MCF 10A (cell line): ENCODE measurements around the gene UVSSA. TPM values are rescaled to one million over a fixed set of nuclear protein-coding genes. Genes with fewer than 3 reads are reported as not detected.

Experiments used
- BruUV-seq: library from RNA; stranded (reverse); fragments of 400-500 nt; replicated peaks from 2 replicates; lab custom pipeline; 2021; lab: Mats Ljungman, UMichigan
- CTCF ChIA-PET: fragments of 300-600 bp; sonication (Branson Sonifier 250); formaldehyde crosslinking; extraction: SDS; loops from one replicate; lab custom pipeline; 2021; ENCODE audit warnings: antibody characterized with exemption, inconsistent platforms; lab: Yijun Ruan, JAX
- POLR2A ChIA-PET: fragments of 300-600, 350-650 bp; sonication (Branson Sonifier 250); formaldehyde crosslinking; extraction: SDS; loops from one replicate; lab custom pipeline; 2020; ENCODE audit warnings: antibody characterized with exemption, inconsistent platforms; lab: Yijun Ruan, JAX
- DNase-seq: peaks from one replicate; pipeline ENCODE4 v3.0.0-alpha.2; 2018; ENCODE audit not compliant: unreplicated experiment
- H3K27ac Mint-ChIP-seq: one replicate; pipeline ENCODE4 v1.8.0; 2022; ENCODE audit warnings: mild to moderate bottlenecking, low read depth, mixed read lengths; ENCODE audit not compliant: unreplicated experiment
- H3K27me3 Mint-ChIP-seq: one replicate; pipeline ENCODE4 v1.8.0; 2022; ENCODE audit warnings: mixed read lengths; ENCODE audit not compliant: insufficient read depth, unreplicated experiment
- H3K36me3 Mint-ChIP-seq: one replicate; pipeline ENCODE4 v1.8.0; 2022; ENCODE audit warnings: mild to moderate bottlenecking, moderate library complexity, mixed read lengths; ENCODE audit not compliant: insufficient read depth, unreplicated experiment
- H3K4me1 Mint-ChIP-seq: one replicate; pipeline ENCODE4 v1.8.0; 2022; ENCODE audit warnings: mixed read lengths; ENCODE audit not compliant: insufficient read depth, unreplicated experiment
- H3K4me3 Mint-ChIP-seq: one replicate; pipeline ENCODE4 v1.8.0; 2022; ENCODE audit warnings: mild to moderate bottlenecking, moderate library complexity, mixed read lengths; ENCODE audit not compliant: unreplicated experiment
- H3K9me3 Mint-ChIP-seq: one replicate; pipeline ENCODE4 v1.8.0; 2022; ENCODE audit warnings: mixed read lengths; ENCODE audit not compliant: unreplicated experiment
- intact Hi-C: fragments of 100-400 bp; cut with micrococcal nuclease; formaldehyde crosslinking; loops from 2 replicates; pipeline ENCODE4 v1.14.1; 2022
- total RNA-seq: library from RNA; stranded (reverse); gene quantifications from 2 replicates; pipeline ENCODE4 v1.2.3, GENCODE V29; 2022
- TF ChIP-seq, protein P1 (sequence below): fragments of 200-600 bp; IDR thresholded peaks from one replicate; pipeline ENCODE4 v1.8.0; 2022; ENCODE audit warnings: antibody characterized with exemption, mild to moderate bottlenecking; ENCODE audit not compliant: unreplicated experiment

UVSSA gene
- total RNA-seq, 1 experiment from 2014 or later = 43.6 TPM

DNA sequence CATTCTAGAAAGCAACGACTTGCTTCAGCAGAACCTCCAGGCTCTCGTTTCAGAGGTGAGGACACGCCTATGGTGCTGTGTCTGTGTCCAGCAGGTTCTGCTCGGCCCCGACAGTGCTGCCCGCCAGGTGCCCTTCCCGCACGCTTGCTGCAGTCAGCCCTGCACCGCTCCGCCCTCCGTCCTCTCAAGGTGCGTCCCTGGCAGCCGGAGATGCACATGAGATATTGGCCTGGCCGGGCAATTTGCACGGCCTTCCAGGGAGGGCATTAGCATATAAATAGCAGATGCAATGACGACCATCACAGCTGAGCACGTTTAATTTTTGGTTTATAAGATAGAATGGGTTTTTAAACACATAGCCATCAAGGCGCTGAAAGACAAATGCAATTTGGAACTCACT is 14.4 kb downstream of the UVSSA start:
- BruUV-seq = no TSS peak
- no peaks in the 10 kb centered on the region for H3K27me3 Mint-ChIP-seq
- H3K4me3 Mint-ChIP-seq = no peak overlapping the region
- TF ChIP-seq, protein P1, sequence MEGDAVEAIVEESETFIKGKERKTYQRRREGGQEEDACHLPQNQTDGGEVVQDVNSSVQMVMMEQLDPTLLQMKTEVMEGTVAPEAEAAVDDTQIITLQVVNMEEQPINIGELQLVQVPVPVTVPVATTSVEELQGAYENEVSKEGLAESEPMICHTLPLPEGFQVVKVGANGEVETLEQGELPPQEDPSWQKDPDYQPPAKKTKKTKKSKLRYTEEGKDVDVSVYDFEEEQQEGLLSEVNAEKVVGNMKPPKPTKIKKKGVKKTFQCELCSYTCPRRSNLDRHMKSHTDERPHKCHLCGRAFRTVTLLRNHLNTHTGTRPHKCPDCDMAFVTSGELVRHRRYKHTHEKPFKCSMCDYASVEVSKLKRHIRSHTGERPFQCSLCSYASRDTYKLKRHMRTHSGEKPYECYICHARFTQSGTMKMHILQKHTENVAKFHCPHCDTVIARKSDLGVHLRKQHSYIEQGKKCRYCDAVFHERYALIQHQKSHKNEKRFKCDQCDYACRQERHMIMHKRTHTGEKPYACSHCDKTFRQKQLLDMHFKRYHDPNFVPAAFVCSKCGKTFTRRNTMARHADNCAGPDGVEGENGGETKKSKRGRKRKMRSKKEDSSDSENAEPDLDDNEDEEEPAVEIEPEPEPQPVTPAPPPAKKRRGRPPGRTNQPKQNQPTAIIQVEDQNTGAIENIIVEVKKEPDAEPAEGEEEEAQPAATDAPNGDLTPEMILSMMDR = no peak
- peaks cover 21% of the 10 kb centered on the region for H3K36me3 Mint-ChIP-seq
- POLR2A ChIA-PET = no interaction called here
- H3K4me1 Mint-ChIP-seq = no peaks in the 10 kb centered on the region
- H3K27ac Mint-ChIP-seq = no peak overlapping the region
- CTCF ChIA-PET = no interaction called here
- intact Hi-C loops = no loop called here
- DNase-seq = no peak
- no peaks in the 10 kb centered on the region for H3K9me3 Mint-ChIP-seq

DNA sequence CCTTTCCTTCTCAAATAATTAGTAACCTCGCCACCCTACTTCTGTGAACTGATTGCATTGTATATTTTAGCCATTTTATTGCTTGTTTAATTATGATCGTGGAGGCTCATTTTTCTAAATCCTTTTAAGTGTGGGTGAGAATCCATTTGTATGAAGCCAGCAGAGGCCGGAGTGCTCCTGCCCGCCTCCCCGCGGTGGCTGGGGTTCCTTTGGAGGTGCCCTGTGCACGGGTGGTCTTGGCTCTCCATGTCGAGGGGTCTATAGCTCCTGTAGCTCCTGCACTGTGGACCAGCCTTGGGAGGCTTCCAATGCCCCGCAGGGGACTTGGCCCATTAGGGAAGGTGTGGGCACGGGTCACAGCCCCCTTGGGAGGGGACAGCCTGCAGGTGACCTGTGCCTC is 15.0 kb downstream of the UVSSA start:
- no TSS peak for BruUV-seq
- DNase-seq = no peak
- ChIA-PET CTCF (interaction anchor here (0.5 to 0.9 kb wide), 5 partner anchors 130 to 643 kb away, joined by 3 to 4 read pairs (median 3); no protein-coding TSS in a partner anchor), POLR2A (no interaction called here)
- intact Hi-C loops = no loop called here
- Mint-ChIP-seq H3K4me3 (no peak overlapping the region), H3K4me1 (no peaks in the 10 kb centered on the region), H3K36me3 (peaks cover 21% of the 10 kb centered on the region), H3K27ac (no peak overlapping the region), H3K27me3 (no peaks in the 10 kb centered on the region), H3K9me3 (no peaks in the 10 kb centered on the region)
- TF ChIP-seq, protein P1 = no peak

DNA sequence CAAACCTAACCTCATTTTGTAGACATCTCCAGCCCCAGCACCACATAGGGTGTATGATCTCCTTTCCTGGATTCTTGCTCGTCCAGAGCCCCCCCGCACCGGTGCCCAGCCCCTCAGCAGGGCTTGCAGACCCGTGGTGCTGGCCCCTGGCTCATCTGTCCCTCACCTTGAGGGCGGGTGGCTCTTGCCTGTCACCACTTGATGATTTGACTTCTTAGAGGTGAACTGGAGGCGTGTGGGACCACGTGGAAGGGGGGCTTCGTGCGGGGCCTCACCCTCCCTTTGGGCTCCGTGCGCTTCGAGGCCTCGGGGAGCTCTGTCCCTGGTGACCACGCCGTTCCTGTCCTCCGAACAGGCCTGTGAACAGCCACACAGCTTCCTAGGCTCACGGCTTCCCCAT is 15.5 kb downstream of the UVSSA start:
- Mint-ChIP-seq H3K4me3 (no peak overlapping the region), H3K36me3 (peaks cover 21% of the 10 kb centered on the region), H3K9me3 (no peaks in the 10 kb centered on the region), H3K27me3 (no peaks in the 10 kb centered on the region), H3K4me1 (no peaks in the 10 kb centered on the region), H3K27ac (no peak overlapping the region)
- intact Hi-C loops = no loop called here
- POLR2A ChIA-PET = no interaction called here
- no TSS peak for BruUV-seq
- CTCF ChIA-PET = interaction anchor here (0.5 to 0.9 kb wide), 6 partner anchors 130 to 642 kb away, joined by 3 to 4 read pairs (median 3); no protein-coding TSS in a partner anchor
- TF ChIP-seq, protein P1 = no peak
- no peak for DNase-seq

DNA sequence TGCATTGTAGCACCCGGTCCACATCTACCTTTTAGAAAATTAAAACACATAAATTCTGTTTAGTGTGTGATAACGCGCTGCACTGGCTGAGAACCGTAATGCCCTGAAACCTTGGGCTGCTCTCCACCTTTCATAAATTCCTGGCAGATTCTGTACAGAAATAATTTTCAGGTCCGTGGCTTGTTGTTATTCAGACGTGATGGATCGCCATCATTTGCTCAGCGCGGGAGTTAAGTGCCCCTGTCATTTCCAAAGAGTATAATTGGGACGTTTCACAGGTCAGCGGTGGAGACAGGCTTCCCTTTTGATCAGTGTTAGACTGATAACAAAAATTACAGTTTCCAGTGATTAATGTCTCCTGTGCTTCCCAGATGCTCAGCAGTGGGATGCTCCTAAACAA is 16.5 kb downstream of the UVSSA start:
- no peaks in the 10 kb centered on the region for H3K9me3 Mint-ChIP-seq
- H3K4me3 Mint-ChIP-seq = no peak overlapping the region
- TF ChIP-seq, protein P1 = no peak
- H3K36me3 Mint-ChIP-seq = peaks cover 15% of the 10 kb centered on the region
- ChIA-PET CTCF (no interaction called here), POLR2A (no interaction called here)
- H3K4me1 Mint-ChIP-seq = no peaks in the 10 kb centered on the region
- no peaks in the 10 kb centered on the region for H3K27me3 Mint-ChIP-seq
- no TSS peak for BruUV-seq
- intact Hi-C loops = no loop called here
- H3K27ac Mint-ChIP-seq = no peak overlapping the region
- DNase-seq = no peak
